ENCODE results near the gene ATN1. TPM values are rescaled to one million over a fixed set of nuclear protein-coding genes. Genes with fewer than 3 reads are reported as not detected.

Gene ATN1
- total RNA-seq, 1 donor from 2014 or later = 140 TPM

GRCh38 chr12:6980075-6980474 lies 52.3 kb downstream of the ATN1 start:
- ATAC-seq = no peak
- DNase-seq (ENCODE audit: low spot score) = no peak
- intact Hi-C loops (cut with DNase I) = no loop called here

- ATAC-seq (no peak), DNase-seq (ENCODE audit: low spot score) (no peak)
- intact Hi-C loops (cut with DNase I) = no loop called here
Observed at GRCh38 chr12:6980740-6981139, 53.0 kb downstream of the ATN1 start.

GRCh38 chr12:6981152-6982052 lies 53.6 kb downstream of the ATN1 start:
- DNase-seq (ENCODE audit: low spot score) (no peak), ATAC-seq (no peak)
- intact Hi-C loops (cut with DNase I) = no loop called here

DNA sequence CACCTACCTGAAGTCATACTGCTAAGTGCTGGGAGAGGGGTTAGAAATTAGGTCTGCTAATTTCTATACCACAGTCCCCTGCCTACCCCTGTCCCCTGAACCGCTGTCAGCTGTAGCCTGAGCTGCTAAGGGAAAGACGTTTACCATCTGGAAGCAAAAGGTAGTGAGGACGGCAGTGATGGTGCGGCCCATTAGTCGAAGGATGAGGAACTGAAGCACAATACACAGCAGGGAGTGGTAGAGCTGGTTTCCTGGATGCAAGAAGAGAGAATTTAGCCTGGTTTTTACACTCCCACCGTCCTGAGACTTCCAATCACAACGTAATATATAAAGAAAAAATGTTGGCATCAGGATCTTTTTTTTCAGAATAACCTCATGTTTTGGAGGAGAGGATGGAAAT lies 54.8 kb downstream of the ATN1 start:
- DNase-seq (ENCODE audit: low spot score) (no peak), ATAC-seq (no peak)
- intact Hi-C loops (cut with DNase I) = no loop called here

GRCh38 chr12:6987956-6988553 lies 60.3 kb downstream of the ATN1 start:
- ATAC-seq (no peak), DNase-seq (ENCODE audit: low spot score) (no peak)
- intact Hi-C loops (cut with DNase I) = no loop called here

Small RNA genes lying within 50 kb of the gene (microRNA-seq; reads per million reads assigned to microRNA genes)
- gene MIR141 (35.1 reads per million, percentile 41 among the genes with 10 or more reads in this experiment), gene MIR200C (143 reads per million, percentile 60 among the genes with 10 or more reads in this experiment)

Other genes with a start within 250 kb of the ATN1 start
- 52.7 TPM for gene ZNF384, start 238.6 kb upstream of the ATN1 start, total RNA-seq
- gene PIANP, start 227.1 kb upstream of the ATN1 start, total RNA-seq = 2.5 TPM
- gene COPS7A, start 203.9 kb upstream of the ATN1 start, total RNA-seq = 47.4 TPM
- gene MLF2, start 174.8 kb upstream of the ATN1 start, total RNA-seq = 98.6 TPM
- gene PTMS, start 161.6 kb upstream of the ATN1 start, total RNA-seq = 352 TPM
- gene LAG3, start 155.4 kb upstream of the ATN1 start, total RNA-seq = 3.4 TPM
- gene CD4, start 138.4 kb upstream of the ATN1 start, total RNA-seq = 20.6 TPM
- gene GPR162, start 106.1 kb upstream of the ATN1 start, total RNA-seq = 4.5 TPM
- 27.4 TPM for gene P3H3, start 99.6 kb upstream of the ATN1 start, total RNA-seq
- gene GNB3, start 87.0 kb upstream of the ATN1 start, total RNA-seq = 7.1 TPM
- gene CDCA3, start 76.7 kb upstream of the ATN1 start, total RNA-seq = 0.71 TPM
- gene USP5, start 75.8 kb upstream of the ATN1 start, total RNA-seq = 70.1 TPM
- gene TPI1, start 60.4 kb upstream of the ATN1 start, total RNA-seq = 233 TPM
- gene SPSB2, start 54.7 kb upstream of the ATN1 start, total RNA-seq = 12.3 TPM
- gene LRRC23, start 23.1 kb upstream of the ATN1 start, total RNA-seq = 13.4 TPM
- gene ENO2, start 13.4 kb upstream of the ATN1 start, total RNA-seq = 36.9 TPM
- gene RNU7-1, start 15.9 kb downstream of the ATN1 start, total RNA-seq = not detected
- gene C12orf57, start 16.1 kb downstream of the ATN1 start, total RNA-seq = 177 TPM
- 35.0 TPM for gene PTPN6, start 23.4 kb downstream of the ATN1 start, total RNA-seq
- gene PHB2, start 42.7 kb downstream of the ATN1 start, total RNA-seq = 112 TPM
- 42.9 TPM for gene EMG1, start 43.0 kb downstream of the ATN1 start, total RNA-seq
- gene LPCAT3, start 90.5 kb downstream of the ATN1 start, total RNA-seq = 34.7 TPM
- gene C1S, start 132.8 kb downstream of the ATN1 start, total RNA-seq = 662 TPM
- 628 TPM for gene C1R, start 164.5 kb downstream of the ATN1 start, total RNA-seq
- 117 TPM for gene C1RL, start 181.3 kb downstream of the ATN1 start, total RNA-seq
- 4.5 TPM for gene RBP5, start 200.9 kb downstream of the ATN1 start, total RNA-seq
- 43.8 TPM for gene CLSTN3, start 202.4 kb downstream of the ATN1 start, total RNA-seq